ENCODE data around the gene PTPN14. TPM values are rescaled to one million over a fixed set of nuclear protein-coding genes. Genes with fewer than 3 reads are reported as not detected.

Gene PTPN14
- total RNA-seq, 1 experiment from 2014 or later = 209 TPM

DNA sequence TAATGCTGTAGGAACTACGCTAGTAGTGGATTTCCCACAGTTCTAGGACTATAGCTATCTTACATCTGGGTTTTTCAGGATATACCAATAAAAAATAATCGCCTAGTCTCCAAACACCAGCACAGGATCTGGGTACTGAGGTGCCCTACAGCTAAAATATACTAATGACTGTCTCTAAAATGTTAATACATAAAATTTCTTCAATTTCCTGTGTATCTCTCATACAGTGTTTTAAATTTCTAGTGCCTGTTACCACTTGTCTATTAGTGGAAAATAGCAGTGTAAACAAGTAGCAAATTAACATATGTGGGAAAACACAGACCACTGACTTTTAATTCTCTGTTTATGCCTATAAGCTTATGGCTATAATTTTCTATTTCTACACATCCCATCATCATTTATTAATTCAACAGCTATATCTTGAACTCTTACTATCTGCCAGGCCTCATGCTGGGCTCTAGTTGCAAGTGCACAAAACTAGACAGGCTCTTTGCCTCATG, 16.1 kb upstream of the PTPN14 start:
- DNase-seq (ENCODE audit: low read depth, low spot score) = no peak
- POLR2A ChIA-PET = interaction anchor here (0.5 to 1.2 kb wide), 2 partner anchors 11 to 12 kb away, joined by 7 to 13 read pairs; no protein-coding TSS in a partner anchor
- no TSS peak for BruUV-seq (replicated peaks)
- TF ChIP-seq TCF7L2 (IDR thresholded peaks at IDR 0.05; ENCODE audit: low read depth, low read length) (no peak), SIN3A (IDR thresholded peaks at IDR 0.05; ENCODE audit: borderline replicate concordance, insufficient read depth, low read depth, low read length) (no peak), POLR2AphosphoS5 (IDR thresholded peaks at IDR 0.05; ENCODE audit: low read depth, low read length) (no peak)
- TF ChIP-seq, protein P1, sequence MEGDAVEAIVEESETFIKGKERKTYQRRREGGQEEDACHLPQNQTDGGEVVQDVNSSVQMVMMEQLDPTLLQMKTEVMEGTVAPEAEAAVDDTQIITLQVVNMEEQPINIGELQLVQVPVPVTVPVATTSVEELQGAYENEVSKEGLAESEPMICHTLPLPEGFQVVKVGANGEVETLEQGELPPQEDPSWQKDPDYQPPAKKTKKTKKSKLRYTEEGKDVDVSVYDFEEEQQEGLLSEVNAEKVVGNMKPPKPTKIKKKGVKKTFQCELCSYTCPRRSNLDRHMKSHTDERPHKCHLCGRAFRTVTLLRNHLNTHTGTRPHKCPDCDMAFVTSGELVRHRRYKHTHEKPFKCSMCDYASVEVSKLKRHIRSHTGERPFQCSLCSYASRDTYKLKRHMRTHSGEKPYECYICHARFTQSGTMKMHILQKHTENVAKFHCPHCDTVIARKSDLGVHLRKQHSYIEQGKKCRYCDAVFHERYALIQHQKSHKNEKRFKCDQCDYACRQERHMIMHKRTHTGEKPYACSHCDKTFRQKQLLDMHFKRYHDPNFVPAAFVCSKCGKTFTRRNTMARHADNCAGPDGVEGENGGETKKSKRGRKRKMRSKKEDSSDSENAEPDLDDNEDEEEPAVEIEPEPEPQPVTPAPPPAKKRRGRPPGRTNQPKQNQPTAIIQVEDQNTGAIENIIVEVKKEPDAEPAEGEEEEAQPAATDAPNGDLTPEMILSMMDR (IDR thresholded peaks at IDR 0.05) = no peak
- TF ChIP-seq, protein P2, sequence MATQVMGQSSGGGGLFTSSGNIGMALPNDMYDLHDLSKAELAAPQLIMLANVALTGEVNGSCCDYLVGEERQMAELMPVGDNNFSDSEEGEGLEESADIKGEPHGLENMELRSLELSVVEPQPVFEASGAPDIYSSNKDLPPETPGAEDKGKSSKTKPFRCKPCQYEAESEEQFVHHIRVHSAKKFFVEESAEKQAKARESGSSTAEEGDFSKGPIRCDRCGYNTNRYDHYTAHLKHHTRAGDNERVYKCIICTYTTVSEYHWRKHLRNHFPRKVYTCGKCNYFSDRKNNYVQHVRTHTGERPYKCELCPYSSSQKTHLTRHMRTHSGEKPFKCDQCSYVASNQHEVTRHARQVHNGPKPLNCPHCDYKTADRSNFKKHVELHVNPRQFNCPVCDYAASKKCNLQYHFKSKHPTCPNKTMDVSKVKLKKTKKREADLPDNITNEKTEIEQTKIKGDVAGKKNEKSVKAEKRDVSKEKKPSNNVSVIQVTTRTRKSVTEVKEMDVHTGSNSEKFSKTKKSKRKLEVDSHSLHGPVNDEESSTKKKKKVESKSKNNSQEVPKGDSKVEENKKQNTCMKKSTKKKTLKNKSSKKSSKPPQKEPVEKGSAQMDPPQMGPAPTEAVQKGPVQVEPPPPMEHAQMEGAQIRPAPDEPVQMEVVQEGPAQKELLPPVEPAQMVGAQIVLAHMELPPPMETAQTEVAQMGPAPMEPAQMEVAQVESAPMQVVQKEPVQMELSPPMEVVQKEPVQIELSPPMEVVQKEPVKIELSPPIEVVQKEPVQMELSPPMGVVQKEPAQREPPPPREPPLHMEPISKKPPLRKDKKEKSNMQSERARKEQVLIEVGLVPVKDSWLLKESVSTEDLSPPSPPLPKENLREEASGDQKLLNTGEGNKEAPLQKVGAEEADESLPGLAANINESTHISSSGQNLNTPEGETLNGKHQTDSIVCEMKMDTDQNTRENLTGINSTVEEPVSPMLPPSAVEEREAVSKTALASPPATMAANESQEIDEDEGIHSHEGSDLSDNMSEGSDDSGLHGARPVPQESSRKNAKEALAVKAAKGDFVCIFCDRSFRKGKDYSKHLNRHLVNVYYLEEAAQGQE (IDR thresholded peaks at IDR 0.05; ENCODE audit: insufficient read depth in 1 of 2, low read depth in 2 of 2, low read length in 1 of 2) = no peak
- ATAC-seq = no peak
- Histone ChIP-seq H3K27ac (ENCODE audit: low read length) (peak overlapping the region; percentile 68), H3K36me3 (ENCODE audit: control insufficient read depth, insufficient read depth, low read length) (no peaks in the 10 kb centered on the region), H3K9me3 (ENCODE audit: control insufficient read depth, insufficient read depth, low read depth, low read length) (no peaks in the 10 kb centered on the region), H3K27me3 (ENCODE audit: control insufficient read depth, insufficient read depth, low read length) (no peaks in the 10 kb centered on the region), H3K4me1 (ENCODE audit: control insufficient read depth, insufficient read depth, low read length) (peaks cover 42% of the 10 kb centered on the region), H3K4me3 (ENCODE audit: low read depth in 2 of 2, low read length in 2 of 2) (no peak overlapping the region)
- intact Hi-C loops (cut with micrococcal nuclease; ENCODE audit: unreplicated experiment) (no loop called here), in situ Hi-C loops (cut with HindIII; ENCODE audit: low pct_unique_long_range_greater_than_20kb, low sequenced_read_pairs) (no loop called here)
- CTCF ChIA-PET = interaction anchor here (0.5 to 0.6 kb wide), 2 partner anchors 16 to 22 kb away, joined by 3 to 8 read pairs; no protein-coding TSS in a partner anchor

DNA sequence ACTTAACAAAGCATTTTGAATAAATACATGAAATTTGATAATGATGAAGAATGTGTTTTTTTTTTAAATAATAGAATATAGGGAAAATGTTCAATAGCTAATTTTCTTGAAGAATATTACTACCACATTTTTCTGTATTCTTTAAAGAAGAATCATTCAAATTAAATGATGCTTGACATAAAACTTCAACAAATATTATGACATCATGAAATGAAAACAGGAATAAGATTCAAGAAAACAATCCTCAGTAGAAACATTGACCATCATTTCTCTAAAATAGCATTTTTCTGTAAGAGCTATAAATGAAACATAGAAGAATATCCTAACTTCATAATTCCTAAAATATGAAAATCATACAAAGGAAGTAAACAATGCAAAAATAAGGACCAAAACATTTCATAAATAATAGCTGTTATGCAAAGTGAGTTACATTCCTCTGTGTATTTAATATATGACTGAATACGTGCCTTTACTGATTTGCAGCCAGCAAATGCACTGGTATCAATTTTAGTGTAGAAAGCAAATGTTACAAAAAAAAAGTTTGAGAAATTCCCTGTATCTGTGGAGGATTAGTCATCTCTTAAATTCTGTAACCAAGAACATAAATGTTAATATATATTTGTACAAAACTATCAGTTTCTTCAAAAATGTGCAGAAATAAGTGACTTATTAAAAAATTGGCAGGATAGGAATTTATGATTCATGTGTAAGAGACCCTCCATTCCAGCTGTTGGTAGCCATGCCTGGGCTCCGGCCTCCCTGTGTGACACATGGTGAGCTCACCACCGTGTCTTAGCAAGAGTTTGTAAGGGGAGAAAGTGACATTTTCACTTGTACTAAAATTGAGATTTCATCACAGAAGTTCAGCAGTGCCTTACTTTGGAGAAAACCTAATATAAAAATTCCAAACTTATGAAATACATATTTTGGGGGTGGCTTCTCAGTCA, 15.0 kb upstream of the PTPN14 start:
- TF ChIP-seq SIN3A (IDR thresholded peaks at IDR 0.05; ENCODE audit: borderline replicate concordance, insufficient read depth, low read depth, low read length) (no peak), POLR2AphosphoS5 (IDR thresholded peaks at IDR 0.05; ENCODE audit: low read depth, low read length) (no peak), TCF7L2 (IDR thresholded peaks at IDR 0.05; ENCODE audit: low read depth, low read length) (no peak)
- TF ChIP-seq, protein P2 (IDR thresholded peaks at IDR 0.05; ENCODE audit: insufficient read depth in 1 of 2, low read depth in 2 of 2, low read length in 1 of 2) = no peak
- TF ChIP-seq, protein P1 (IDR thresholded peaks at IDR 0.05) = no peak
- DNase-seq (ENCODE audit: low read depth, low spot score) (no peak), ATAC-seq (0 out of 2 replicates have a peak, but pooled peaks have one; percentile 56)
- Histone ChIP-seq H3K27me3 (ENCODE audit: control insufficient read depth, insufficient read depth, low read length) (no peaks in the 10 kb centered on the region), H3K4me1 (ENCODE audit: control insufficient read depth, insufficient read depth, low read length) (peaks cover 41% of the 10 kb centered on the region), H3K36me3 (ENCODE audit: control insufficient read depth, insufficient read depth, low read length) (no peaks in the 10 kb centered on the region), H3K27ac (ENCODE audit: low read length) (peak overlapping the region; percentile 68), H3K9me3 (ENCODE audit: control insufficient read depth, insufficient read depth, low read depth, low read length) (no peaks in the 10 kb centered on the region), H3K4me3 (ENCODE audit: low read depth in 2 of 2, low read length in 2 of 2) (no peak overlapping the region)
- in situ Hi-C loops (cut with HindIII; ENCODE audit: low pct_unique_long_range_greater_than_20kb, low sequenced_read_pairs) (no loop called here), intact Hi-C loops (cut with micrococcal nuclease; ENCODE audit: unreplicated experiment) (no loop called here)
- ChIA-PET CTCF (no interaction called here), POLR2A (no interaction called here)
- no TSS peak for BruUV-seq (replicated peaks)

Data from Panc1 (cell line).